ENCODE measurements around the gene STAC2.

GRCh38 chr17:39231091-39231561 lies 5.4 kb upstream of the STAC2 start:
- TF ChIP-seq CTCF (IDR thresholded peaks at IDR 0.05): no peak
- TF ChIP-seq SIN3A (IDR thresholded peaks at IDR 0.05; ENCODE audit: borderline replicate concordance, insufficient read depth, low read depth, low read length): no peak
- no peak for TF ChIP-seq POLR2AphosphoS5 (IDR thresholded peaks at IDR 0.05; ENCODE audit: low read depth, low read length)
